ENCODE data around the gene TRIM46. TPM values are rescaled to one million over a fixed set of nuclear protein-coding genes. Genes with fewer than 3 reads are reported as not detected.

TRIM46 gene
- total and polyA plus RNA-seq, 2 of the 13 experiments (the other 11 are each of a cell fraction or from before 2014, with no cell fraction given), result 0.04 to 0.09 TPM

- TF ChIP-seq ZBTB33 (CRISPR knock-in tag; IDR thresholded peaks at IDR 0.05) (no peak), SRY (CRISPR knock-in tag; IDR thresholded peaks at IDR 0.05) (peak; percentile 40; the same call in 1 of the 2 replicates), DMTF1 (CRISPR knock-in tag; IDR thresholded peaks at IDR 0.05) (0 out of 2 replicates have a peak, but pooled peaks have one; percentile 73), RARA (CRISPR knock-in tag; IDR thresholded peaks at IDR 0.05) (peak; percentile 92), U2AF1 (optimal IDR thresholded peaks at IDR 0.05; ENCODE audit: low read depth, low read length) (no peak), ERF (CRISPR knock-in tag; IDR thresholded peaks at IDR 0.05) (peak; percentile 70; the same call in 1 of the 2 replicates), PRDM10 (CRISPR knock-in tag; IDR thresholded peaks at IDR 0.05; ENCODE audit: low read depth) (0 out of 2 replicates have a peak, but pooled peaks have one; percentile 27), ZBTB46 (CRISPR knock-in tag; IDR thresholded peaks at IDR 0.05; ENCODE audit: borderline replicate concordance) (no peak; the same call in 1 of the 2 replicates), POLR2G (IDR thresholded peaks at IDR 0.05; ENCODE audit: low read depth, low read length) (peak; percentile 94), ASH2L (IDR thresholded peaks at IDR 0.05; ENCODE audit: insufficient read length, low read depth, low read length) (no peak), ZNF775 (CRISPR knock-in tag; IDR thresholded peaks at IDR 0.05; ENCODE audit: borderline replicate concordance) (peak; percentile 50; the same call in 1 of the 2 replicates), AKNA (CRISPR knock-in tag; IDR thresholded peaks at IDR 0.05; ENCODE audit: borderline replicate concordance) (no peak)
Measured at GRCh38 chr1:155128755-155129473, 44.7 kb upstream of the TRIM46 start (continued).
